K562 (cell line): ENCODE results near the gene UCN. TPM values are rescaled to one million over a fixed set of nuclear protein-coding genes. Genes with fewer than 3 reads are reported as not detected.
A peak's percentile ranks its signal among the peaks of the same experiment; 100 is the strongest.

Source experiments
- ATF7 ChIP-seq: fragments of 450-650 bp; IDR thresholded peaks from 2 replicates; pipeline ENCODE4 v1.7.1; 2014; ENCODE audit warnings: mild to moderate bottlenecking, moderate library complexity
- CC2D1A ChIP-seq: fragments of 450-650 bp; IDR thresholded peaks from 2 replicates; pipeline ENCODE4 v1.6.1; 2017; ENCODE audit warnings: mild to moderate bottlenecking
- E2F3 ChIP-seq: fragments of 250-450 bp; sonication (Bioruptor Pico); IDR thresholded peaks from 2 replicates; pipeline ENCODE4 v1.4.0; 2020; ENCODE audit warnings: mild to moderate bottlenecking
- FOXP4 ChIP-seq: sonication (generic); formaldehyde crosslinking; IDR thresholded peaks from 2 replicates; pipeline ENCODE4 v1.8.0; 2022; ENCODE audit warnings: mild to moderate bottlenecking, missing genetic modification reagents, borderline replicate concordance
- FUS ChIP-seq: fragments of 200-400 bp; formaldehyde crosslinking; optimal IDR thresholded peaks from 2 replicates; pipeline ENCODE3; 2017; ENCODE audit warnings: low read depth, low read length
- GABPB2 ChIP-seq: fragments of 250-450 bp; sonication (Bioruptor Pico); conservative IDR thresholded peaks from 2 replicates; pipeline ENCODE4 v1.5.1; 2021; ENCODE audit warnings: mild to moderate bottlenecking
- HDAC6 ChIP-seq: IDR thresholded peaks from 2 replicates; pipeline ENCODE4 v1.6.1; 2012; ENCODE audit warnings: low read depth, mild to moderate bottlenecking, control low read depth, inconsistent platforms, low read length, moderate library complexity
- HMG20A ChIP-seq: fragments of 450-650 bp; formaldehyde crosslinking; conservative IDR thresholded peaks from 2 replicates; pipeline ENCODE4 v1.4.0; 2020; ENCODE audit warnings: mild to moderate bottlenecking, mixed read lengths
- KAT2B ChIP-seq: IDR thresholded peaks from one replicate; pipeline ENCODE4 v1.6.1; 2012; ENCODE audit warnings: low read depth, mild to moderate bottlenecking, control low read depth, inconsistent platforms, low read length, moderate library complexity
- LEF1 ChIP-seq: fragments of 450-650 bp; IDR thresholded peaks from 2 replicates; pipeline ENCODE4 v1.6.1; 2016; ENCODE audit warnings: mild to moderate bottlenecking
- MBD2 ChIP-seq: sonication (generic); IDR thresholded peaks from 2 replicates; pipeline ENCODE4 v1.6.1; 2016; ENCODE audit warnings: low read depth, borderline replicate concordance
- MEF2A ChIP-seq: IDR thresholded peaks from 2 replicates; pipeline ENCODE4 v1.6.1; 2011; ENCODE audit warnings: low read depth, mild to moderate bottlenecking, low read length, moderate library complexity; ENCODE audit not compliant: control insufficient read depth
- MEIS2 ChIP-seq: fragments of 450-650 bp; IDR thresholded peaks from 2 replicates; pipeline ENCODE4 v1.6.1; 2014; ENCODE audit warnings: mild to moderate bottlenecking; ENCODE audit not compliant: partially characterized antibody
- MITF ChIP-seq: IDR thresholded peaks from 2 replicates; pipeline ENCODE4 v1.6.1; 2014; ENCODE audit warnings: antibody characterized with exemption
- NCOA2 ChIP-seq, 2 experiments: fragments of 450-650 bp; IDR thresholded peaks; 2 replicates each; pipeline ENCODE4 v1.6.1; 2018; ENCODE audit warnings: mild to moderate bottlenecking in 2 of 2, moderate library complexity in 1 of 2; ENCODE audit not compliant: partially characterized antibody in 2 of 2
- NR2C2 ChIP-seq, 2 experiments: fragments of 200-800 bp in 1 of 2; sonication (Bioruptor generic) in 1 of 2; sonication (generic) in 1 of 2; formaldehyde crosslinking in 1 of 2; IDR thresholded peaks; 2 replicates each; pipeline versions ENCODE4 v1.6.1 to v1.8.0; 2016 to 2022; ENCODE audit warnings: mild to moderate bottlenecking in 1 of 2, missing compliant biosample characterization in 1 of 2, missing genetic modification characterization in 1 of 2, missing genetic modification reagents in 1 of 2
- OTX1 ChIP-seq: fragments of 450-650 bp; formaldehyde crosslinking; IDR thresholded peaks from 2 replicates; pipeline ENCODE4 v1.4.0; 2022; ENCODE audit warnings: mild to moderate bottlenecking
- PCBP2 ChIP-seq: fragments of 200-400 bp; formaldehyde crosslinking; IDR thresholded peaks from 2 replicates; pipeline ENCODE4 v1.6.1; 2018; ENCODE audit warnings: low read length, low read depth, mild to moderate bottlenecking, moderate library complexity; ENCODE audit not compliant: poor library complexity, severe bottlenecking
- PHTF2 ChIP-seq: fragments of 250-450 bp; sonication (Bioruptor Pico); IDR thresholded peaks from 2 replicates; pipeline ENCODE4 v1.5.0; 2021; ENCODE audit warnings: mild to moderate bottlenecking
- SMAD2 ChIP-seq: fragments of 150-350 bp; IDR thresholded peaks from 2 replicates; pipeline ENCODE4 v1.6.1; 2014; ENCODE audit warnings: low read depth, mild to moderate bottlenecking, low read length
- TAL1 ChIP-seq: fragments of 450-650 bp; IDR thresholded peaks from 2 replicates; pipeline ENCODE4 v1.6.1; 2016; ENCODE audit warnings: mild to moderate bottlenecking
- U2AF1 ChIP-seq: fragments of 200-400 bp; formaldehyde crosslinking; optimal IDR thresholded peaks from 2 replicates; pipeline ENCODE3; 2017; ENCODE audit warnings: mild to moderate bottlenecking, low read depth, low read length, moderate library complexity
- ZBTB12 ChIP-seq: fragments of 250-450 bp; sonication (Bioruptor Pico); IDR thresholded peaks from 2 replicates; pipeline ENCODE4 v1.4.0; 2020
- ZNF165 ChIP-seq: fragments of 250-450 bp; sonication (Bioruptor Pico); IDR thresholded peaks from 2 replicates; pipeline ENCODE4 v1.4.0; 2020; ENCODE audit warnings: borderline replicate concordance
- ZNF589 ChIP-seq: fragments of 200-800 bp; sonication (Bioruptor generic); IDR thresholded peaks from 2 replicates; pipeline ENCODE4 v1.6.1; 2016; ENCODE audit warnings: low read depth, missing genetic modification characterization, missing compliant biosample characterization
- polyA plus RNA-seq, 8 experiments: library from polyadenylated mRNA; depleted of rRNA in 4 of 8; stranded (reverse) in 5 of 8; unstranded in 3 of 8; fragments of >200 nt; fragmentation: Nextera tagmentation in 2 of 8; fragmentation: Illumina TruSeq in 1 of 8; extraction: Ambion mirVana in 2 of 8; extraction: Trizol in 1 of 8; gene quantifications; 2 replicates each; pipeline versions ENCODE4 v1.2.1 to v1.2.3, GENCODE V29; 2011 to 2014; ENCODE audit warnings: inconsistent platforms in 1 of 8, missing spikeins in 1 of 8
- total RNA-seq, 7 experiments: library from RNA; depleted of rRNA in 6 of 7; stranded (reverse); fragments of >200 nt in 6 of 7; fragmentation: Illumina TruSeq in 2 of 7; extraction: Trizol in 2 of 7; gene quantifications; 2 replicates each; pipeline versions ENCODE4 v1.2.1 to v1.2.3, GENCODE V29; 2011 to 2021; ENCODE audit warnings: low replicate concordance in 1 of 7

The UCN gene
- total and polyA plus RNA-seq, 9 of the 15 experiments (the other 6 are each of a cell fraction or from before 2014, with no cell fraction given): 0.10 to 2.7 (median 0.43) TPM

- no peak for TF ChIP-seq NCOA2 (IDR thresholded peaks at IDR 0.05; ENCODE audit: partially characterized antibody in 2 of 2)
- peak; percentile 62 for TF ChIP-seq LEF1
- no peak for TF ChIP-seq MEIS2
- TF ChIP-seq FOXP4 (CRISPR knock-in tag): peak; percentile 32; the same call in 1 of the 2 replicates
- no peak for TF ChIP-seq HDAC6
- TF ChIP-seq PCBP2: no peak
- no peak for TF ChIP-seq KAT2B
- TF ChIP-seq TAL1: no peak
- no peak for TF ChIP-seq ZNF165 (CRISPR knock-in tag)
- no peak for TF ChIP-seq GABPB2 (CRISPR knock-in tag)
- TF ChIP-seq U2AF1: no peak
- no peak for TF ChIP-seq MEF2A
- TF ChIP-seq NR2C2 (CRISPR knock-in tag; IDR thresholded peaks at IDR 0.05): no peak; the same call in 1 of the 2 replicates
- peak; percentile 98 for TF ChIP-seq NR2C2 (tag; IDR thresholded peaks at IDR 0.05)
- TF ChIP-seq ZNF589 (CRISPR knock-in tag): no peak
- TF ChIP-seq E2F3: peak; percentile 37; the same call in 1 of the 2 replicates
- TF ChIP-seq ATF7: peak; percentile 96
- TF ChIP-seq MITF: no peak; the same call in 1 of the 2 replicates
- TF ChIP-seq CC2D1A: no peak; the same call in 1 of the 2 replicates
- peak; percentile 40 for TF ChIP-seq MBD2
- no peak for TF ChIP-seq SMAD2
- no peak for TF ChIP-seq FUS
- no peak for TF ChIP-seq PHTF2 (CRISPR knock-in tag)
- no peak for TF ChIP-seq HMG20A (CRISPR knock-in tag)
- no peak for TF ChIP-seq OTX1 (CRISPR knock-in tag)
- peak; percentile 96 for TF ChIP-seq ZBTB12
These were observed 48.3 kb upstream of the UCN start, which contains the start of gene GTF3C2 (continued) for GRCh38 chr2:27356382-27357181.
